GM19397 (cell line): ENCODE results near the gene PCCA.

Experiments
- ATAC-seq: cut with Tn5 transposase; IDR thresholded peaks from one replicate; pipeline ENCODE4 v1.9.1; 2021; ENCODE audit warnings: mild to moderate bottlenecking, moderate library complexity; ENCODE audit not compliant: unreplicated experiment

The PCCA gene

GRCh38 chr13:100534911-100535310 lies 446.0 kb downstream of the PCCA start:
- ATAC-seq = no peak

GRCh38 chr13:100535426-100536135 lies 446.7 kb downstream of the PCCA start:
- ATAC-seq = no peak

- no peak for ATAC-seq
These were observed 447.8 kb downstream of the PCCA start for GRCh38 chr13:100536643-100537180.

GRCh38 chr13:100537486-100537885 lies 448.6 kb downstream of the PCCA start:
- ATAC-seq = no peak

GRCh38 chr13:100537951-100538462 lies 449.1 kb downstream of the PCCA start:
- ATAC-seq = no peak

GRCh38 chr13:100540621-100541020 lies 451.7 kb downstream of the PCCA start:
- no peak for ATAC-seq

GRCh38 chr13:100541897-100542825 lies 453.3 kb downstream of the PCCA start:
- no peak for ATAC-seq

GRCh38 chr13:100542826-100543156 lies 453.9 kb downstream of the PCCA start:
- ATAC-seq = peak; percentile 92

GRCh38 chr13:100543872-100544602 lies 455.1 kb downstream of the PCCA start:
- no peak for ATAC-seq

- no peak for ATAC-seq
These were observed 456.2 kb downstream of the PCCA start for GRCh38 chr13:100544866-100545683.

- no peak for ATAC-seq
These were observed 456.8 kb downstream of the PCCA start for GRCh38 chr13:100545684-100546061.

GRCh38 chr13:100546713-100547405 lies 458.0 kb downstream of the PCCA start:
- ATAC-seq = no peak

GRCh38 chr13:100547791-100548201 lies 458.9 kb downstream of the PCCA start:
- no peak for ATAC-seq

GRCh38 chr13:100549316-100549715 lies 460.4 kb downstream of the PCCA start:
- no peak for ATAC-seq

- ATAC-seq = no peak
These were observed 463.9 kb downstream of the PCCA start for GRCh38 chr13:100552755-100553154.

GRCh38 chr13:100559886-100560285 lies 471.0 kb downstream of the PCCA start:
- ATAC-seq = no peak

- ATAC-seq = no peak
These were observed 471.7 kb downstream of the PCCA start for GRCh38 chr13:100560498-100561157.

GRCh38 chr13:100561158-100561499 lies 472.2 kb downstream of the PCCA start:
- ATAC-seq = no peak

GRCh38 chr13:100561599-100562204 lies 472.8 kb downstream of the PCCA start:
- ATAC-seq = no peak
